ENCODE results near the gene IL1R1.

The IL1R1 gene

GRCh38 chr2:102226612-102227391 is 84.3 kb downstream of the IL1R1 start:
- ChIA-PET CTCF (interaction anchor here (0.9 to 1.3 kb wide), 2 partner anchors 25 to 67 kb away, joined by 3 read pairs; no protein-coding TSS in a partner anchor), POLR2A (no interaction called here)
- no peak for DNase-seq (ENCODE audit: extremely low spot score)
- TF ChIP-seq, protein P1, sequence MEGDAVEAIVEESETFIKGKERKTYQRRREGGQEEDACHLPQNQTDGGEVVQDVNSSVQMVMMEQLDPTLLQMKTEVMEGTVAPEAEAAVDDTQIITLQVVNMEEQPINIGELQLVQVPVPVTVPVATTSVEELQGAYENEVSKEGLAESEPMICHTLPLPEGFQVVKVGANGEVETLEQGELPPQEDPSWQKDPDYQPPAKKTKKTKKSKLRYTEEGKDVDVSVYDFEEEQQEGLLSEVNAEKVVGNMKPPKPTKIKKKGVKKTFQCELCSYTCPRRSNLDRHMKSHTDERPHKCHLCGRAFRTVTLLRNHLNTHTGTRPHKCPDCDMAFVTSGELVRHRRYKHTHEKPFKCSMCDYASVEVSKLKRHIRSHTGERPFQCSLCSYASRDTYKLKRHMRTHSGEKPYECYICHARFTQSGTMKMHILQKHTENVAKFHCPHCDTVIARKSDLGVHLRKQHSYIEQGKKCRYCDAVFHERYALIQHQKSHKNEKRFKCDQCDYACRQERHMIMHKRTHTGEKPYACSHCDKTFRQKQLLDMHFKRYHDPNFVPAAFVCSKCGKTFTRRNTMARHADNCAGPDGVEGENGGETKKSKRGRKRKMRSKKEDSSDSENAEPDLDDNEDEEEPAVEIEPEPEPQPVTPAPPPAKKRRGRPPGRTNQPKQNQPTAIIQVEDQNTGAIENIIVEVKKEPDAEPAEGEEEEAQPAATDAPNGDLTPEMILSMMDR (IDR thresholded peaks at IDR 0.05; ENCODE audit: control extremely low read depth, extremely low read depth, low read depth, missing control alignments) = no peak

- POLR2A ChIA-PET = no interaction called here
- DNase-seq (ENCODE audit: extremely low spot score) = no peak
- CTCF ChIA-PET = interaction anchor here (1.1 kb wide), 2 partner anchors 43 to 223 kb away, joined by 3 read pairs; no protein-coding TSS in a partner anchor
- TF ChIP-seq, protein P1 (IDR thresholded peaks at IDR 0.05; ENCODE audit: control extremely low read depth, extremely low read depth, low read depth, missing control alignments) = no peak
These were observed 86.7 kb downstream of the IL1R1 start for GRCh38 chr2:102229141-102229769.
